KMS-11 (cell line): ENCODE measurements around the gene CBLC.

Experiments
- H2AFZ ChIP-seq: fragments of 200-600 bp; sonication (generic); 2 replicates; pipeline ENCODE4 v1.6.1; 2016; ENCODE audit warnings: antibody characterized with exemption, mixed run types, low read depth
- H3K27ac ChIP-seq: fragments of 200-600 bp; sonication (generic); 2 replicates; pipeline ENCODE4 v1.6.1; 2016; ENCODE audit warnings: mild to moderate bottlenecking, mixed run types
- H3K27me3 ChIP-seq: fragments of 200-600 bp; sonication (generic); 2 replicates; pipeline ENCODE4 v1.6.1; 2017; ENCODE audit warnings: mild to moderate bottlenecking, low read depth, mixed run types, moderate library complexity; ENCODE audit not compliant: insufficient read depth
- H3K36me3 ChIP-seq: fragments of 200-600 bp; sonication (generic); 2 replicates; pipeline ENCODE4 v1.6.1; 2017; ENCODE audit warnings: mild to moderate bottlenecking, mixed run types; ENCODE audit not compliant: insufficient read depth
- H3K4me1 ChIP-seq: fragments of 200-600 bp; sonication (generic); 2 replicates; pipeline ENCODE4 v1.6.1; 2016; ENCODE audit warnings: mild to moderate bottlenecking, low read depth, mixed run types; ENCODE audit not compliant: poor library complexity, severe bottlenecking
- H3K4me2 ChIP-seq: fragments of 200-600 bp; sonication (generic); 2 replicates; pipeline ENCODE4 v1.7.0; 2016; ENCODE audit warnings: mild to moderate bottlenecking, mixed run types
- H3K4me3 ChIP-seq: fragments of 200-600 bp; sonication (generic); IDR thresholded peaks from 2 replicates; pipeline ENCODE4 v1.6.1; 2017; ENCODE audit warnings: low read depth, low read length, mixed read lengths; ENCODE audit not compliant: insufficient read depth
- H3K79me2 ChIP-seq: fragments of 200-600 bp; sonication (generic); 2 replicates; pipeline ENCODE4 v1.6.1; 2016; ENCODE audit warnings: low read depth, mixed run types; ENCODE audit not compliant: insufficient read depth
- H3K9ac ChIP-seq: fragments of 200-600 bp; sonication (generic); 2 replicates; pipeline ENCODE4 v1.6.1; 2016; ENCODE audit warnings: mild to moderate bottlenecking, mixed run types
- H4K20me1 ChIP-seq: fragments of 200-600 bp; sonication (generic); 2 replicates; pipeline ENCODE4 v1.6.1; 2016; ENCODE audit warnings: mild to moderate bottlenecking, mixed run types; ENCODE audit not compliant: insufficient read depth
- CTCF ChIP-seq: fragments of 200-600 bp; sonication (generic); conservative IDR thresholded peaks from 2 replicates; pipeline ENCODE4 v1.6.1; 2017; ENCODE audit warnings: low read depth, mild to moderate bottlenecking, antibody characterized with exemption, low read length, moderate library complexity, mixed read lengths

The CBLC gene

DNA sequence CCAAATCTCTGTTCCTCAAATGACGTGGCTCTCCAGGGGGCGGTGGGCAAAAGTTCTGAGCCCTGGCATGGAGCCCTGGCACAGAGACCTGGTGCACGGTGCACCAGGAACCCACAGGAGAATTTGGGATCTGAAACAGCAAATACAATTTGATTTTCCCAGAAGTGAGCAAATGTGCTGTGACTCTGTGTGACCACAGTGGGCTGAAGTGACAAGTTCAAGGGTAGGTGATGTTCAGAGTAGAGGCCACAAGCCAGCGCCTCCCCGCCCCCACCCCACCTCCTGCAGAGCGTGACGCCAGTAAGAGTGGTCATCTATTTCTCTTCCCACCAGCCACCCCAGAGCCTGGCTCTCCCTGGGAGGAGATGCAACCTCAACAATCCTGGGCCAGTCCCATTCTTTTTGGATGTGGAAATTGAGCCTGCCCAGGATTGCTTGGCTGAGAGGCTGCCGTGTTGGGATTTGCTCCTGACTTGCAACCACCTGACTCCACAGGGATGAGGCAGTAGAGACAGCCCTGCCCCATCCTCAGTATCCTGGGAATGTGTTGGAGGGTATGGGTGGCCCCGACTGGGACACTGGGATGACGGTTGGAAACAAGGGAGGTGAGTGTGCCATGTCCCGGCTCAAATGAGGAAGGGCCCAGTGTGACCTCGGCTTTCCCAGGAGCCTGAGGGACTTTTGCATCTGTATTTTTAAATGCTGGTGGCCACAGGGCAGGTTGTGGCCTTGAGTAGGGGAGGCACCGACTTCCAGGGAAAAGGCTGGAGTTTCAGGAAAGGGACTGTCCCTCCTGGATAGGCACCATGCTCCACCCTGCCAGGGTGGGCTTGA is 40.2 kb upstream of the CBLC start:
- Histone ChIP-seq H2AFZ (no peak overlapping the region), H3K4me1 (peaks cover 38% of the 10 kb centered on the region)

GRCh38 chr19:44738136-44738535 is 39.6 kb upstream of the CBLC start:
- no peak overlapping the region for H3K27ac ChIP-seq
- H3K36me3 ChIP-seq, result no peaks in the 10 kb centered on the region
- no peak overlapping the region for H3K9ac ChIP-seq
- no peak overlapping the region for H2AFZ ChIP-seq
- H3K79me2 ChIP-seq, result no peaks in the 10 kb centered on the region
- H3K4me1 ChIP-seq, result peaks cover 45% of the 10 kb centered on the region
- no peak overlapping the region for H3K4me3 ChIP-seq
- no peak for TF ChIP-seq CTCF
- H3K27me3 ChIP-seq, result no peaks in the 10 kb centered on the region
- H3K4me2 ChIP-seq, result no peak overlapping the region
- H4K20me1 ChIP-seq, result no peaks in the 10 kb centered on the region

More for the DNA sequence above, 40.2 kb upstream of the CBLC start:
- no peak overlapping the region for H3K9ac ChIP-seq
- H4K20me1 ChIP-seq, result no peaks in the 10 kb centered on the region
- no peak overlapping the region for H3K4me3 ChIP-seq
- no peak overlapping the region for H3K27ac ChIP-seq
- H3K79me2 ChIP-seq, result no peaks in the 10 kb centered on the region
- no peaks in the 10 kb centered on the region for H3K36me3 ChIP-seq
- H3K4me2 ChIP-seq, result no peak overlapping the region
- H3K27me3 ChIP-seq, result no peaks in the 10 kb centered on the region
- TF ChIP-seq CTCF, result no peak

- Histone ChIP-seq H3K9ac (no peak overlapping the region), H3K4me2 (peak overlapping the region; percentile 17; the same call in 1 of the 2 replicates), H2AFZ (no peak overlapping the region), H3K79me2 (no peaks in the 10 kb centered on the region), H3K27me3 (no peaks in the 10 kb centered on the region), H4K20me1 (no peaks in the 10 kb centered on the region), H3K4me3 (no peak overlapping the region), H3K36me3 (no peaks in the 10 kb centered on the region), H3K4me1 (peaks cover 47% of the 10 kb centered on the region), H3K27ac (no peak overlapping the region)
- TF ChIP-seq CTCF, result no peak
Observed at GRCh38 chr19:44738603-44739558, 38.8 kb upstream of the CBLC start.

- H3K36me3 ChIP-seq, result no peaks in the 10 kb centered on the region
- no peak overlapping the region for H3K27ac ChIP-seq
- no peak overlapping the region for H3K9ac ChIP-seq
- H2AFZ ChIP-seq, result no peak overlapping the region
- TF ChIP-seq CTCF, result 0 out of 2 replicates have a peak, but pooled peaks have one; percentile 15
- no peaks in the 10 kb centered on the region for H3K79me2 ChIP-seq
- H3K27me3 ChIP-seq, result no peaks in the 10 kb centered on the region
- H3K4me2 ChIP-seq, result no peak overlapping the region
- peaks cover 42% of the 10 kb centered on the region for H3K4me1 ChIP-seq
- no peaks in the 10 kb centered on the region for H4K20me1 ChIP-seq
- H3K4me3 ChIP-seq, result no peak overlapping the region
Observed at GRCh38 chr19:44740351-44740824, 37.3 kb upstream of the CBLC start.
